ENCODE results near the gene PRRG4.
"Not testable (repeated sequence)": the region's sequence is repeated elsewhere in the genome, so short reads cannot be mapped to it uniquely, and the experiment has no call there.

PRRG4 gene

GRCh38 chr11:32820497-32820896, 9.2 kb upstream of the PRRG4 start:
- H3K4me1 ChIP-seq (ENCODE audit: insufficient read depth, low read length): no peaks in the 10 kb centered on the region
- H3K36me3 ChIP-seq (ENCODE audit: insufficient read depth, low read length): no peaks in the 10 kb centered on the region
- H3K9ac ChIP-seq (ENCODE audit: low read depth, low read length): no peak overlapping the region
- H3K9me3 ChIP-seq (ENCODE audit: control insufficient read depth, insufficient read depth, low read length): no peaks in the 10 kb centered on the region

DNA sequence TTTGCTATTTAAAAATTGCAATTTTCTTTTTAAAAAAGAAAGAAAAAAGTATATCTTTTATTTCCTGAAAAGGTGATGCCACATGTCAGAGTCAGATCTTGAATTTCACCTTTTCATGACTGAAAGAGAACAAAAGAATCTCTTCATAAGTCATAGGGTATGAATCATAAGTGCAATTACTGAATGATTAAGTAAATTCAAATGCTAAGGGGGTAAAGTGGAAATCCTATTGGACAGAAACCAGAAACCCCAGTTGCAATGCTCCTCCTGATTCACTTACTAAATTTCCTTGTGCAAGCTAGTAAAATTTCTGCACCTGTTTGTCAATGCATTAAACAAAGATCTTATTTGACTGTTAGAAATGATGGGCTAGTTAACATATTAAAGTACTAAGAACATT, 8.2 kb upstream of the PRRG4 start:
- H3K36me3 ChIP-seq (ENCODE audit: insufficient read depth, low read length): no peaks in the 10 kb centered on the region

GRCh38 chr11:32821917-32822560, 7.7 kb upstream of the PRRG4 start:
- no peaks in the 10 kb centered on the region for H3K4me1 ChIP-seq (ENCODE audit: insufficient read depth, low read length)

More for the DNA sequence above, 8.2 kb upstream of the PRRG4 start:
- no peak overlapping the region for H3K9ac ChIP-seq (ENCODE audit: low read depth, low read length)
- no peaks in the 10 kb centered on the region for H3K4me1 ChIP-seq (ENCODE audit: insufficient read depth, low read length)
- no peaks in the 10 kb centered on the region for H3K9me3 ChIP-seq (ENCODE audit: control insufficient read depth, insufficient read depth, low read length)

DNA sequence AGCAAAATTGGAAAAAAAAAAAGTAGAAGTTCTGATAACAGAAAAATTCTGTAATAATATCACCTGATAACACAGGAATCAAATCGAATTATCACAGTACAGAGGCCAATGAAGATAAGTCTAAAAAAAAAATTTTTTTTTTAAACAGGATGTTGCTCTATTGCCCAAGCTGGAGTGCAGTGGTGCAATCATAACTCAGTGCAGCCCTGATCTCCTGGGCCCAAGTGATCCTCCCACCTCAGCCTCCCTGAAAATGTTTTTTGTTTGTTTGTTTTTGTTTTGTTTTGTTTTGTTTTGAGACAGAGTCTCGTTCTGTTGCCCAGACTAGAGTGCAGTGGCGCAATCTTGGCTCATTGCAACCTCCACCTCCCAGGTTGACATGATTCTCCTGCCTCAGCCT, 6.1 kb upstream of the PRRG4 start:
- H3K9ac ChIP-seq (ENCODE audit: low read depth, low read length); H3K9me3 ChIP-seq (ENCODE audit: control insufficient read depth, insufficient read depth, low read length); H3K36me3 ChIP-seq (ENCODE audit: insufficient read depth, low read length); H3K4me1 ChIP-seq (ENCODE audit: insufficient read depth, low read length): not testable (repeated sequence)

More at GRCh38 chr11:32821917-32822560, 7.7 kb upstream of the PRRG4 start:
- Histone ChIP-seq H3K9ac (ENCODE audit: low read depth, low read length) (no peak overlapping the region), H3K36me3 (ENCODE audit: insufficient read depth, low read length) (no peaks in the 10 kb centered on the region), H3K9me3 (ENCODE audit: control insufficient read depth, insufficient read depth, low read length) (no peaks in the 10 kb centered on the region)

GRCh38 chr11:32826113-32826512, 3.6 kb upstream of the PRRG4 start:
- H3K36me3 ChIP-seq (ENCODE audit: insufficient read depth, low read length): no peaks in the 10 kb centered on the region

DNA sequence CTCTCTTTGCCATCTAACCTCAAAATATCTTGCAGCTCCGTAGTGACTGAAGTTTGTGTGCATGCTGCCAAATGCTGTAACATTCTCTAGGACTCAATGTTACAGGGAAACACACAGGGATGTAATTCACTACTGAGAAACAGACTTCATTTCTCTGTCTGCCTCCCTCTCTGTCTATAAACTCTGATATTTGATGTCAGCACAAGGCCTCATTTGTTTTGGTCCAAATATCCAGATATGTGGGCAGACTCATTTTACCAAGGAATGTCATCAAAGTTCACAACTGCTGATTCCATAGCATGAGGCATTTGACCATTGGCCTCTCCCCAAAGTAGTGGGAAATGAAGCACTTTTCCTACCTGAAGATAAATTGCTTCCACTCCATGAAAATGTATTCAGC, 2.5 kb upstream of the PRRG4 start:
- Histone ChIP-seq H3K4me1 (ENCODE audit: insufficient read depth, low read length) (no peaks in the 10 kb centered on the region), H3K9me3 (ENCODE audit: control insufficient read depth, insufficient read depth, low read length) (no peaks in the 10 kb centered on the region), H3K9ac (ENCODE audit: low read depth, low read length) (no peak overlapping the region), H3K36me3 (ENCODE audit: insufficient read depth, low read length) (no peaks in the 10 kb centered on the region)

More at GRCh38 chr11:32826113-32826512, 3.6 kb upstream of the PRRG4 start:
- no peaks in the 10 kb centered on the region for H3K4me1 ChIP-seq (ENCODE audit: insufficient read depth, low read length)
- H3K9me3 ChIP-seq (ENCODE audit: control insufficient read depth, insufficient read depth, low read length): no peaks in the 10 kb centered on the region
- no peak overlapping the region for H3K9ac ChIP-seq (ENCODE audit: low read depth, low read length)

DNA sequence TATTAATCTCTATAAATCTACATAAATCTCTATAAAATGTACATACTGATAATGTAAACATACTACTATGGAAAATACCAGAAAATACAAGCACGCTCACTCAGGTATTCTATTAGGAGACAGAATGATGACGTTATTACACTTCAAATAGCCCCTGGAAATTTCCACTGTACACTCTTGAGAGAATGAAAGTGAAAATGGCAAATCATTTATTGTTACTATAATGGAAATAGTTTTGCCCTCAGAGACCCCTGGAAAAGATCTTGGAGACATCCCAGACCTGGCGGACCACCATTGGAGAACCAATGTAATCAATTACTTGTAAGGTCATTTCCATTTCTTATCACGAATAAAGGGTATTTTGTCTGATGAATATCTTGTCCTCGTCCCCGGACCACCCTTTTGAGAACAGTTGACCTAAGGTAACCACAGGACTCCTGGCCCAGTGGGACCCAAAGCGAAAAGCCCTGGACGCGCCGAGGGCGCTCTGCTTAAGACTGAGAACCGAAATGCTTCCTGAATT, 509 bp upstream of the PRRG4 start:
- Histone ChIP-seq H3K36me3 (ENCODE audit: insufficient read depth, low read length) (no peaks in the 10 kb centered on the region), H3K4me1 (ENCODE audit: insufficient read depth, low read length) (no peaks in the 10 kb centered on the region), H3K9ac (ENCODE audit: low read depth, low read length) (peak overlapping the region; percentile 57), H3K9me3 (ENCODE audit: control insufficient read depth, insufficient read depth, low read length) (no peaks in the 10 kb centered on the region)

- Histone ChIP-seq H3K9me3 (ENCODE audit: control insufficient read depth, insufficient read depth, low read length) (no peaks in the 10 kb centered on the region), H3K4me1 (ENCODE audit: insufficient read depth, low read length) (no peaks in the 10 kb centered on the region), H3K9ac (ENCODE audit: low read depth, low read length) (peak overlapping the region; percentile 57; the same call in 1 of the 2 replicates), H3K36me3 (ENCODE audit: insufficient read depth, low read length) (no peaks in the 10 kb centered on the region)
Measured at GRCh38 chr11:32830413-32830738, 649 bp downstream of the PRRG4 start.

GRCh38 chr11:32830796-32831195, 1.1 kb downstream of the PRRG4 start:
- H3K9me3 ChIP-seq (ENCODE audit: control insufficient read depth, insufficient read depth, low read length): no peaks in the 10 kb centered on the region
- H3K4me1 ChIP-seq (ENCODE audit: insufficient read depth, low read length): no peaks in the 10 kb centered on the region
- H3K9ac ChIP-seq (ENCODE audit: low read depth, low read length): no peak overlapping the region
- H3K36me3 ChIP-seq (ENCODE audit: insufficient read depth, low read length): no peaks in the 10 kb centered on the region

DNA sequence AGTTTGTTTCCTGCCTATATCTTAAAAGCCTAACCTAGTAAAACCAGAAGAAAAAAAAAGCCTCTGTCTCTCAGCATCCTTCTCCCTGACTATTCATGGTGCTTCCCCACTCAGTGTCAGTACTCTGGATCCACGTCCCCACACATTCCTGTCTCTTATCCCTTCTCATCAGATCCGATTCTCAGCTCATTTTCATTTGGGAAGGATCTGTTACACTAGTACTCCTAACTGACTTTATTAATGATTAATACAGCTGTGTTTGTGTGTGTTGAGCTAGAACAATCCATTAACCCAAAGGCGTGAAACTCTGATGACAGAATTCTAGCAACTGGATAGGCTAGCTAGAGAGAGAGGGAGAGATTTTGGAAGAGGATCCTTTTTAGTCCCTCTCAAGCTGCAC, 1.5 kb downstream of the PRRG4 start:
- Histone ChIP-seq H3K4me1 (ENCODE audit: insufficient read depth, low read length) (no peaks in the 10 kb centered on the region), H3K9ac (ENCODE audit: low read depth, low read length) (no peak overlapping the region), H3K36me3 (ENCODE audit: insufficient read depth, low read length) (no peaks in the 10 kb centered on the region), H3K9me3 (ENCODE audit: control insufficient read depth, insufficient read depth, low read length) (no peaks in the 10 kb centered on the region)

GRCh38 chr11:32833921-32834320, 4.2 kb downstream of the PRRG4 start:
- Histone ChIP-seq H3K9ac (ENCODE audit: low read depth, low read length) (no peak overlapping the region), H3K36me3 (ENCODE audit: insufficient read depth, low read length) (no peaks in the 10 kb centered on the region), H3K4me1 (ENCODE audit: insufficient read depth, low read length) (no peaks in the 10 kb centered on the region), H3K9me3 (ENCODE audit: control insufficient read depth, insufficient read depth, low read length) (no peaks in the 10 kb centered on the region)

DNA sequence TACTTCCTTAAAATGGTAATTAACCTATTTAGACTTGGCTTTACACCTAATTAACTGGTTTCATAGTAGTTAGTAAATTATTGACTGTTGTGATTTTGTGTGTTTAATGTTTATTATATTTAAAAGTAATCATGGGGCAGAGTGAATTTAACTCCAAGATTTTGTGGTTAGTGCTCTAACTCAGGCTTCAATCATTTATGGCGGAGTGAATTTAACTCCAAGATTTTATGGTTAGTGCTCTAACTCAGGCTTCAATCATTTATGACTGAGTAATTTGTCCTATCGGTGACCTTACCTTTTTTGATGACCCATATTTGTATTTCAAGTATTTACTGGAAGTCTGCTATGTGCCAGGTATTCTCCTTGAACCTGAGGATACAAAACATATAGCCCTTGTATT, 7.2 kb downstream of the PRRG4 start:
- Histone ChIP-seq H3K9me3 (ENCODE audit: control insufficient read depth, insufficient read depth, low read length) (no peaks in the 10 kb centered on the region), H3K9ac (ENCODE audit: low read depth, low read length) (no peak overlapping the region), H3K4me1 (ENCODE audit: insufficient read depth, low read length) (no peaks in the 10 kb centered on the region; the same call in 1 of the 2 replicates), H3K36me3 (ENCODE audit: insufficient read depth, low read length) (no peaks in the 10 kb centered on the region)

DNA sequence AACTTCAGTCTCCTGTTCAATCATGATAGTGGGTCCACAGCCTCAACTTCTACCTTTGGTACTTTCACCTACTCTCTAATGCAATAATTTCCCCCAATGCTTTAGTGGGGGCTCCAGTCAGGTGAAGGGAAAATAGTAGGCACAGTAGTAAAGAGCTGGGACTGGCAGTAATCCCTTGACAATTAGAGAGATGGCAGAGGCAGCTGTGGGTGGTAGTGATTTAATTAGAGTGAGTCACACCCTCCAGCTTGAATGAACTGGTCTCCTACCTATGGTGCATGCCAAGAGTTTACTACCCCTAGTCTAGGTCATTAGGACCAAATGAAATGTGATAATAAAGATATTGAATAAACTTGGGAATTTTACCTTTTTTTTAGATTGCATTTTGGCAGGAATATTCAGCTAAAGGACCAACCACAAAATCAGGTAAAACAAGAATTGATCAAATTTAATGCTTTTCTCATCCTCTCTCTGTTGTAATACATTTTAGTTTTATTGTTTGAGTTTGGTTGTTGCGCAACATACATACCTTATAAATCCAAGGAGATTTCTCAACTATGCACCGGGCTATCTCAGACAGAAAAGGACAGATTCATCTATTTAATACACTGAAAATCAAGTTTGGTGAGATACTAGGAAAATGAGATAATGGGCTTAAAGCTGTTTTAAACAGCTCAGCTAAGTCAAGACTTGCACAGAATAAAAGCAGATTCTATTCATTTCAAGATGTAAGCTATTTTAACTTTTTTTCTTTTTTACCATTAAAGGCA, 9.0 kb downstream of the PRRG4 start:
- Histone ChIP-seq H3K9ac (ENCODE audit: low read depth, low read length) (no peak overlapping the region), H3K36me3 (ENCODE audit: insufficient read depth, low read length) (no peaks in the 10 kb centered on the region), H3K9me3 (ENCODE audit: control insufficient read depth, insufficient read depth, low read length) (no peaks in the 10 kb centered on the region), H3K4me1 (ENCODE audit: insufficient read depth, low read length) (no peaks in the 10 kb centered on the region; the same call in 1 of the 2 replicates)

GRCh38 chr11:32839308-32839707, 9.6 kb downstream of the PRRG4 start:
- no peaks in the 10 kb centered on the region for H3K36me3 ChIP-seq (ENCODE audit: insufficient read depth, low read length)
- H3K9me3 ChIP-seq (ENCODE audit: control insufficient read depth, insufficient read depth, low read length): no peaks in the 10 kb centered on the region
- H3K4me1 ChIP-seq (ENCODE audit: insufficient read depth, low read length): no peaks in the 10 kb centered on the region; the same call in 1 of the 2 replicates
- no peak overlapping the region for H3K9ac ChIP-seq (ENCODE audit: low read depth, low read length)

- H3K4me1 ChIP-seq (ENCODE audit: insufficient read depth, low read length): no peaks in the 10 kb centered on the region; the same call in 1 of the 2 replicates
- no peak overlapping the region for H3K9ac ChIP-seq (ENCODE audit: low read depth, low read length)
- no peaks in the 10 kb centered on the region for H3K9me3 ChIP-seq (ENCODE audit: control insufficient read depth, insufficient read depth, low read length)
- H3K36me3 ChIP-seq (ENCODE audit: insufficient read depth, low read length): no peaks in the 10 kb centered on the region
Measured at GRCh38 chr11:32840587-32840986, 10.9 kb downstream of the PRRG4 start.

Measured in ES-I3 (cell line).